Skeletal muscle tissue (tissue), 4 donors: ENCODE data around the gene SERTAD3. TPM values are rescaled to one million over a fixed set of nuclear protein-coding genes. Genes with fewer than 3 reads are reported as not detected.
A peak's percentile ranks its signal among the peaks of the same experiment; 100 is the strongest.
"Not testable (repeated sequence)": the region's sequence is repeated elsewhere in the genome, so short reads cannot be mapped to it uniquely, and the experiment has no call there.

Experiments used
- H3K27ac ChIP-seq: one replicate; pipeline ENCODE4 v1.7.0; 2013; ENCODE audit warnings: mild to moderate bottlenecking, low read depth, low read length, inconsistent platforms
- H3K27me3 ChIP-seq, 3 donors: one replicate each; pipeline ENCODE4 v1.7.0; 2013; ENCODE audit warnings: low read length in 3 of 3; ENCODE audit not compliant: control insufficient read depth in 3 of 3, insufficient read depth in 3 of 3
- H3K36me3 ChIP-seq, 3 donors: one replicate each; pipeline ENCODE4 v1.7.0; 2013; ENCODE audit warnings: low read length in 3 of 3; ENCODE audit not compliant: control insufficient read depth in 3 of 3, insufficient read depth in 3 of 3
- H3K4me1 ChIP-seq, 3 donors: one replicate each; pipeline ENCODE4 v1.7.0; 2013; ENCODE audit warnings: low read length in 3 of 3, mild to moderate bottlenecking in 3 of 3; ENCODE audit not compliant: control insufficient read depth in 3 of 3, insufficient read depth in 3 of 3
- H3K4me3 ChIP-seq, 3 donors: one replicate each; pipeline ENCODE4 v1.7.0; 2013; ENCODE audit warnings: low read length in 3 of 3
- H3K9ac ChIP-seq, 3 donors: one replicate each; pipeline ENCODE4 v1.7.0; 2013; ENCODE audit warnings: low read length in 3 of 3, mild to moderate bottlenecking in 3 of 3, moderate library complexity in 2 of 3, low read depth in 1 of 3
- H3K9me3 ChIP-seq, 3 donors: one replicate each; pipeline ENCODE4 v1.7.0; 2013; ENCODE audit warnings: low read length in 3 of 3; ENCODE audit not compliant: control insufficient read depth in 3 of 3
- total RNA-seq: library from RNA; depleted of rRNA; stranded (reverse); fragments of >200 nt; gene quantifications from one replicate; pipeline ENCODE4 v1.2.3, GENCODE V29; 2014
- donor health status: Osteomylitis.

Gene SERTAD3, protein sequence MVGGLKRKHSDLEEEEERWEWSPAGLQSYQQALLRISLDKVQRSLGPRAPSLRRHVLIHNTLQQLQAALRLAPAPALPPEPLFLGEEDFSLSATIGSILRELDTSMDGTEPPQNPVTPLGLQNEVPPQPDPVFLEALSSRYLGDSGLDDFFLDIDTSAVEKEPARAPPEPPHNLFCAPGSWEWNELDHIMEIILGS
- 52.2 TPM for total RNA-seq

GRCh38 chr19:40444000-40444824 is at the start of gene SERTAD3:
Gene SERTAD3 (minus strand): TSS chr19:40444335. CDS start chr19:40442080, 2,255 bp downstream.
- peaks cover 19 to 29% (median 20%) of the 10 kb centered on the region in 3 donors for H3K4me1 ChIP-seq
- peak within 1 kb of the TSS; percentile 99 for H3K27ac ChIP-seq
- H3K9me3 ChIP-seq, result no peaks in the 10 kb centered on the region
- H3K9ac ChIP-seq, result peak within 1 kb of the TSS; percentile 96 to 100 (median 98)
- peak within 1 kb of the TSS; percentile 92 to 100 (median 98) for H3K4me3 ChIP-seq
- H3K27me3 ChIP-seq, result no peaks in the 10 kb centered on the region
- H3K36me3 ChIP-seq, result peaks cover 27 to 33% (median 30%) of the 10 kb centered on the region in 3 donors

GRCh38 chr19:40493778-40494177 is 49.6 kb upstream of the SERTAD3 start:
- Histone ChIP-seq H3K27ac (no peak overlapping the region), H3K9ac (no peak overlapping the region), H3K36me3 (peaks cover 2 to 11% (median 5%) of the 10 kb centered on the region in 3 donors), H3K4me1 (no peaks in the 10 kb centered on the region), H3K4me3 (no peak overlapping the region), H3K27me3 (no peaks in the 10 kb centered on the region), H3K9me3 (no peaks in the 10 kb centered on the region)

GRCh38 chr19:40492274-40492673 is 48.1 kb upstream of the SERTAD3 start:
- no peak overlapping the region for H3K27ac ChIP-seq
- peaks cover 2 to 11% (median 5%) of the 10 kb centered on the region in 3 donors for H3K36me3 ChIP-seq
- H3K9me3 ChIP-seq, result no peaks in the 10 kb centered on the region
- H3K4me3 ChIP-seq, result no peak overlapping the region
- peaks cover 0 to 8% (median 6%) of the 10 kb centered on the region in 3 donors for H3K27me3 ChIP-seq
- no peak overlapping the region for H3K9ac ChIP-seq
- no peaks in the 10 kb centered on the region for H3K4me1 ChIP-seq

DNA sequence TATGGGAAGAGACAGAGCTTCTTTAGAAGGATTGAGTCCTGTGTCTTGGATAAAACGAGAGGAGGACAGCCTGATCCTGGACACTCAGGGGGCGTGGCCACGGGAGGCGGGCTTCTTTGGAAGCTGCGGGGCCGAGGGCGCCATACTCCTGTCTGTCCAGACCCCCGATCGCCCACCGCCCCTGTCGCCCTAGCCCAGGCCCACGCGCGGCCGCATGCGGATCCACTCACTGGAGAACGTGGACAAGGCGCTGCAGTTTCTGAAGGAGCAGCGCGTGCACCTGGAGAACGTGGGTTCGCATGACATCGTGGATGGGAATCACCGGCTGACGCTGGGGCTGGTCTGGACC is 45.7 kb upstream of the SERTAD3 start:
- Histone ChIP-seq H3K36me3 (peaks cover 2 to 5% (median 2%) of the 10 kb centered on the region in 3 donors), H3K4me3 (no peak overlapping the region), H3K4me1 (no peaks in the 10 kb centered on the region), H3K9me3 (no peaks in the 10 kb centered on the region), H3K27ac (no peak overlapping the region), H3K27me3 (peaks cover 0 to 8% (median 6%) of the 10 kb centered on the region in 3 donors), H3K9ac (no peak overlapping the region)

DNA sequence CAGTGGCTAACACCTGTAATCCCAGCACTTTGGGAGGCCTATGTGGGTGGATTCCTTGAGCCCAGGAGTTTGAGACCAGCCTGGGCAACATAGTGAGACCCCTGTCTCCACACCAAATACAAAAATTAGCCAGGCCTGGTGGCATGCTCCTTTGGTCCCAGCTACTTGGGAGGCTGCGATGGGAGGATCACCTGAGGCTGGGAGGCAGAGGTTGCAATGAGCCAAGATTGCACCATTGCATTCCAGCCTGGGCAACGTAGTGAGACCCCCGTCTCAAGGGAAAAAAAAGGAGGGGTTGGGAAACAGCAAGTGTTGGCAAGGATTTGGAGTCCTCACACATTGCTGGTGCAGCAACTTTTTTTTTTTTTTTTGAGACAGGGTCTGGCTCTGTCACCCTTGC is 41.9 kb upstream of the SERTAD3 start:
- no peaks in the 10 kb centered on the region for H3K4me1 ChIP-seq
- H3K27me3 ChIP-seq, result peaks cover 0 to 8% (median 6%) of the 10 kb centered on the region in 3 donors
- no peak overlapping the region for H3K9ac ChIP-seq
- H3K27ac ChIP-seq, result no peak overlapping the region
- no peaks in the 10 kb centered on the region for H3K9me3 ChIP-seq
- no peak overlapping the region for H3K4me3 ChIP-seq
- no peaks in the 10 kb centered on the region for H3K36me3 ChIP-seq

GRCh38 chr19:40475878-40476644 is 31.9 kb upstream of the SERTAD3 start:
- H3K27ac ChIP-seq, H3K27me3 ChIP-seq, H3K9ac ChIP-seq, H3K4me1 ChIP-seq, H3K36me3 ChIP-seq, H3K9me3 ChIP-seq, H3K4me3 ChIP-seq: not testable (repeated sequence)

DNA sequence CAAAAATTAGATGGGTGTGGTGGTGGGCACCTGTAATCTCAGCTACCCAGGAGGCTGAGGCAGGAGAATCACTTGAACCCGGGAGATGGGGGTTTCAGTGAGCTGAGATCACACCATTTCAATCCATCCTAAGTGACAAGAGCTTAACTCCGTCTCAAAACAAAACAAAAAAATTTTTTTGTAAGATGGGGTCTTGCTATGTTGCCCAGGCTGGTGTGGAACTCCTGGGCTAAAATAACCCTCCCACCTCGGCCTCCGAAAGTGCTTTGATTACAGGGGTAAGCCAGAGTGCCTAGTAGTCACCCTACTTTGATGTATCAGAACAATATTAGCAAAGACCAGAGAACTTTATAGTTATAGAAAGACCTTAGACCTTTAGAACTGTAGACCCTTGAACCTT is 30.6 kb upstream of the SERTAD3 start:
- H3K4me1 ChIP-seq, result no peaks in the 10 kb centered on the region

DNA sequence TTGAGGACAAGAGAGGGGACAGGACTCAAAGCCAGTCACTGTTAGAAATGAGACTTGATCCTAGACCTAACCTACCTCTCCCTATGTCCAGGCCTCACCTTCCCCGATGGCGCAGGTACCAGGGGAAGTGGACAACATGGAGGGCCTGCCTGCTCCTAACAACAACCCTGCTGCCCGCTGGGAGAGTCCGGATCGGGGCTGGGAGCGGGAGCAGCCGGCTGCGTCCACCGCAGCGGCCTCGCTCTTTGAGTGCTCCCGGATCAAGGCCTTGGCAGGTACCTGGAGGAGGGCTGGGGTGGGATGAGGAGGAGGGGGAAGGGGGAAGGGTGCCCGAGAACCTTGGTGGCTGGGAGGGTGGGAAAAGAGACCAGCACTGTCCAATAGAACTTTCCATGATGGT is 28.4 kb upstream of the SERTAD3 start:
- peaks cover 0 to 1% (median 0%) of the 10 kb centered on the region in 3 donors for H3K36me3 ChIP-seq
- no peak overlapping the region for H3K4me3 ChIP-seq
- no peaks in the 10 kb centered on the region for H3K9me3 ChIP-seq
- no peak overlapping the region for H3K27ac ChIP-seq
- no peak overlapping the region for H3K9ac ChIP-seq
- H3K4me1 ChIP-seq, result peaks cover 0 to 3% (median 0%) of the 10 kb centered on the region in 3 donors
- no peaks in the 10 kb centered on the region for H3K27me3 ChIP-seq

More for the DNA sequence above, 30.6 kb upstream of the SERTAD3 start:
- no peaks in the 10 kb centered on the region for H3K27me3 ChIP-seq
- H3K9ac ChIP-seq, result no peak overlapping the region
- H3K4me3 ChIP-seq, result no peak overlapping the region
- H3K36me3 ChIP-seq, result peaks cover 0 to 3% (median 0%) of the 10 kb centered on the region in 3 donors
- H3K9me3 ChIP-seq, result no peaks in the 10 kb centered on the region
- no peak overlapping the region for H3K27ac ChIP-seq

GRCh38 chr19:40471111-40471510 is 27.0 kb upstream of the SERTAD3 start:
- H3K9me3 ChIP-seq, result no peaks in the 10 kb centered on the region
- H3K4me3 ChIP-seq, result no peak overlapping the region
- no peak overlapping the region for H3K9ac ChIP-seq
- H3K36me3 ChIP-seq, result no peaks in the 10 kb centered on the region
- peaks cover 7 to 13% (median 10%) of the 10 kb centered on the region in 3 donors for H3K4me1 ChIP-seq
- no peaks in the 10 kb centered on the region for H3K27me3 ChIP-seq
- H3K27ac ChIP-seq, result no peak overlapping the region
